GM12878 (cell line): ENCODE data around the gene USF1. TPM values are rescaled to one million over a fixed set of nuclear protein-coding genes. Genes with fewer than 3 reads are reported as not detected.

Source experiments
- DPF2 ChIP-seq: fragments of 450-650 bp; IDR thresholded peaks from 2 replicates; pipeline ENCODE4 v1.6.1; 2017; ENCODE audit warnings: mild to moderate bottlenecking
- E2F4 ChIP-seq: IDR thresholded peaks from 2 replicates; pipeline ENCODE4 v1.6.1; 2012; ENCODE audit warnings: low read depth, low read length, improper control_type of control experiment
- E4F1 ChIP-seq: fragments of 450-650 bp; IDR thresholded peaks from 2 replicates; pipeline ENCODE4 v1.6.1; 2018; ENCODE audit warnings: borderline replicate concordance, mild to moderate bottlenecking; ENCODE audit not compliant: partially characterized antibody
- GATAD2B ChIP-seq: fragments of 450-650 bp; conservative IDR thresholded peaks from 2 replicates; pipeline ENCODE4 v1.6.1; 2017; ENCODE audit warnings: low read depth, mild to moderate bottlenecking, moderate library complexity
- IKZF2 ChIP-seq, 2 experiments: fragments of 450-650 bp; IDR thresholded peaks; 2 replicates each; pipeline ENCODE4 v1.6.1; 2017; ENCODE audit warnings: mild to moderate bottlenecking in 2 of 2, moderate library complexity in 2 of 2
- PAX8 ChIP-seq: fragments of 450-650 bp; IDR thresholded peaks from 2 replicates; pipeline ENCODE4 v1.6.1; 2017; ENCODE audit warnings: mild to moderate bottlenecking, moderate library complexity
- POLR2AphosphoS5 ChIP-seq: IDR thresholded peaks from 2 replicates; pipeline ENCODE4 v1.6.1; 2011; ENCODE audit warnings: mild to moderate bottlenecking, low read length, inconsistent platforms
- RELA ChIP-seq: fragments of 450-650 bp; IDR thresholded peaks from 2 replicates; pipeline ENCODE4 v1.8.0; 2014; ENCODE audit warnings: borderline replicate concordance; ENCODE audit not compliant: partially characterized antibody
- RELB ChIP-seq: fragments of 450-650 bp; IDR thresholded peaks from 2 replicates; pipeline ENCODE4 v1.6.1; 2017; ENCODE audit warnings: low read depth, mild to moderate bottlenecking, moderate library complexity
- TBL1XR1 ChIP-seq: IDR thresholded peaks from 2 replicates; pipeline ENCODE4 v1.6.1; 2012; ENCODE audit warnings: low read depth, low read length, improper control_type of control experiment
- ZBTB4 ChIP-seq: fragments of 450-650 bp; formaldehyde crosslinking; IDR thresholded peaks from 2 replicates; pipeline ENCODE4 v1.4.0; 2022; ENCODE audit warnings: mild to moderate bottlenecking, moderate library complexity
- ZNF687 ChIP-seq: fragments of 450-650 bp; IDR thresholded peaks from 2 replicates; pipeline ENCODE4 v1.6.1; 2017; ENCODE audit warnings: mild to moderate bottlenecking, moderate library complexity
- polyA plus RNA-seq, 11 experiments: library from polyadenylated mRNA; depleted of rRNA in 4 of 11; unstranded in 6 of 11; stranded (reverse) in 5 of 11; fragments of >200 nt; fragmentation: Nextera tagmentation in 4 of 11; fragmentation: Illumina TruSeq in 1 of 11; extraction: Ambion mirVana in 4 of 11; extraction: Trizol in 1 of 11; gene quantifications; 1 replicate in 1 of 11; 2 replicates in 10 of 11; pipeline versions ENCODE4 v1.2.1 to v1.2.3, GENCODE V29; 2011 to 2016; ENCODE audit warnings: inconsistent platforms in 2 of 11, missing spikeins in 2 of 11, low read depth in 1 of 11
- total RNA-seq, 4 experiments: library from RNA; depleted of rRNA in 3 of 4; stranded (reverse); fragments of >200 nt in 3 of 4; fragmentation: Illumina TruSeq in 1 of 4; extraction: Trizol in 1 of 4; gene quantifications; 2 replicates each; pipeline versions ENCODE4 v1.2.1 to v1.2.3, GENCODE V29; 2013 to 2021

USF1 gene
- total and polyA plus RNA-seq, 10 of the 15 experiments (the other 5 are each of a cell fraction or from before 2014, with no cell fraction given), result 9.4 to 92.1 (median 53.5) TPM

GRCh38 chr1:161020509-161021164, 25.1 kb downstream of the USF1 start, which contains the start of gene F11R (continued):
- TF ChIP-seq DPF2 (peak; percentile 19; the same call in 1 of the 2 replicates), E2F4 (no peak), GATAD2B (peak; percentile 26; the same call in 1 of the 2 replicates), TBL1XR1 (no peak), PAX8 (no peak), ZNF687 (no peak; the same call in 1 of the 2 replicates), POLR2AphosphoS5 (peak; percentile 65), E4F1 (no peak), IKZF2 (IDR thresholded peaks at IDR 0.05) (peak in 1 of 2 experiments; percentile 27; a peak in 3 of 4 replicates), RELB (no peak), RELA (no peak), ZBTB4 (CRISPR knock-in tag) (no peak)
